Measurements from ENCODE around the gene HOXA7. TPM values are rescaled to one million over a fixed set of nuclear protein-coding genes. Genes with fewer than 3 reads are reported as not detected.

Gene HOXA7
- total and polyA plus RNA-seq, 8 donors: 0.98 to 34.8 (median 1.2) TPM; not detected in 1

DNA sequence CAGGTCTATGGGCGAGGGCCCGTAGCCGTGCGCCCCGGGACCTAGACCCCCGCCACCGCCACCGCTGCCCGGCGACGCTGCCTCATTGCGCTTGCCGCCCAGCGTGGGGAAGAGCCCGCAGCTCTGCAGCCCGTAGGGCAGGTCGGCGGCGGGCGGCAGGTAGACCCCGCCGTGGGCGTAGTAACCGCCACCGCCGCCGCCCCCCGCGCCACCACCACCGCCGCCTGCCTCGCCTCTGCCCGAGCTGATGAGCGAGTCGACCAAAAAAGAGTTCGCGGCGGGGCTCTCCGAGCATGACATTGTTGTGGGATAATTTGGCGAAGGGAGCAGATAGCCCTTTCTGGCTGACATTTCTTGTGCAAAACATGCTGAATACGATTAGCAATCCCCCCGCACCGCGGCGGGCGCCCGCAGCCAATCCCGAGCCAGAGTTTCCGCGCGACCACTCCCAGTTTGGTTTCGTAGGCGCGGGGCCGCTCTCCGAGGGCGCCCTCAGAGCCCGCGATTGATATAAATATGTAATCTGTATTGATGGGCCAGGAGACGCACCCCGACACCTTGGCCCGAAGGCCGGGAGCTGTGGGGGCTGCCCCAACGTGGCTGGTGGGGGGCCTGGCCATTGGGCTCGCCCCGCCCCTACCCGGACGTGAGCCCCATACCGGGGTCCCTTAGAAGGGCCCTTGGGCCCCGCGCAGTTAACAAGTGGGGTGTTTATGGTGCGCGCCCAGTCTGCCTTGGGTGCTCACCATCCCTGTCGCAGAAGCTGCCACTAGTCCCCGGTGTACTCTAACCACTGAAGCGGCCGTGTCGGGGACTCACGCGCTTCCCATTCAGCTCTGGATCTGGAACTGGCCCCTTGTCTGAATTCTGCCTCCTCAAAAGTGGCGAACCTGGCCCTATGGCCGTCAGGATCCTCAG, 17.7 kb upstream of the HOXA7 start, which contains the start of gene HOXA10:
HOXA10 (minus strand) TSS at position 365 of the 918 bp plus-strand sequence; CDS start at position 351, 14 bp downstream.
- peak in 1 of 2 donors; percentile 22 for DNase-seq
- Histone ChIP-seq H3K4me1 (peaks cover 27 to 45% (median 40%) of the 10 kb centered on the region in 4 donors), H3K9me3 (peaks cover 0 to 18% (median 0%) of the 10 kb centered on the region in 4 donors), H3K27me3 (peaks cover 49 to 100% (median 98%) of the 10 kb centered on the region in 3 donors), H3K27ac (no peak within 1 kb of the TSS), H3K36me3 (no peaks in the 10 kb centered on the region), H3K4me3 (peak within 1 kb of the TSS; percentile 38 to 54 (median 45))
- no peak for TF ChIP-seq POLR2AphosphoS5 (IDR thresholded peaks at IDR 0.05)
- no peak for TF ChIP-seq POLR2A (IDR thresholded peaks at IDR 0.05)
- TF ChIP-seq EP300 (IDR thresholded peaks at IDR 0.05): no peak
- TF ChIP-seq, protein P1, sequence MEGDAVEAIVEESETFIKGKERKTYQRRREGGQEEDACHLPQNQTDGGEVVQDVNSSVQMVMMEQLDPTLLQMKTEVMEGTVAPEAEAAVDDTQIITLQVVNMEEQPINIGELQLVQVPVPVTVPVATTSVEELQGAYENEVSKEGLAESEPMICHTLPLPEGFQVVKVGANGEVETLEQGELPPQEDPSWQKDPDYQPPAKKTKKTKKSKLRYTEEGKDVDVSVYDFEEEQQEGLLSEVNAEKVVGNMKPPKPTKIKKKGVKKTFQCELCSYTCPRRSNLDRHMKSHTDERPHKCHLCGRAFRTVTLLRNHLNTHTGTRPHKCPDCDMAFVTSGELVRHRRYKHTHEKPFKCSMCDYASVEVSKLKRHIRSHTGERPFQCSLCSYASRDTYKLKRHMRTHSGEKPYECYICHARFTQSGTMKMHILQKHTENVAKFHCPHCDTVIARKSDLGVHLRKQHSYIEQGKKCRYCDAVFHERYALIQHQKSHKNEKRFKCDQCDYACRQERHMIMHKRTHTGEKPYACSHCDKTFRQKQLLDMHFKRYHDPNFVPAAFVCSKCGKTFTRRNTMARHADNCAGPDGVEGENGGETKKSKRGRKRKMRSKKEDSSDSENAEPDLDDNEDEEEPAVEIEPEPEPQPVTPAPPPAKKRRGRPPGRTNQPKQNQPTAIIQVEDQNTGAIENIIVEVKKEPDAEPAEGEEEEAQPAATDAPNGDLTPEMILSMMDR (IDR thresholded peaks at IDR 0.05): no peak
- WGBS, 5 donors: 8 to 18% (median 10%) methylated on average over 50 to 82 of the region's 82 CpGs
- intact Hi-C loops (cut with DNase I; ENCODE audit: low total_unique reads): loop anchor here (10.0 kb wide), 1 partner anchor 1299 kb away; no protein-coding TSS in a partner anchor

DNA sequence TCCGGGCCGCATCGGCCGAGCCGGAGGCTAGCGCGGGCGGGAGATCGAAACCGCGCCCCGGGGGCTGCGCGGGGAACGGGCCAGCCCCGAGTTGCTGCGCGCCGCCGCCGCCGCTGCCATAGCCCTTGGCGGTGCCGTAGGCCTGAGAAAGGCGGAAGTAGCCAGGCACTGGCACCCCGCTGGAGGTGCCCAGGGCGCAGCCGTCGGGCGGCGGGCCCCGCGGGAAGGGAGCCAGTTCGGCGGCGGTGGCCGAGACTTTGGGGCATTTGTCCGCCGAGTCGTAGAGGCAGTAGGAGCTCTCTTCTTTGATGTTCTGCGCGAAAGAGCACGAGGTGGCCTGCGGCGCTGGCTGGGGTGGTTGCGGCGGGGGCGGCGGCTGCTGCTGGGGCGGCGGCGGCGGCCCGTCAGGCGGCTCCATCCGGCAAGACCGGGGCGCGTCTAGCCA, 17.1 kb upstream of the HOXA7 start:
- Histone ChIP-seq H3K4me1 (peaks cover 27 to 46% (median 42%) of the 10 kb centered on the region in 4 donors), H3K36me3 (no peaks in the 10 kb centered on the region), H3K27me3 (peaks cover 53 to 100% (median 100%) of the 10 kb centered on the region in 3 donors), H3K4me3 (peak overlapping the region; percentile 38 to 54 (median 45)), H3K9me3 (peaks cover 0 to 18% (median 0%) of the 10 kb centered on the region in 4 donors), H3K27ac (no peak overlapping the region)
- intact Hi-C loops (cut with DNase I; ENCODE audit: low total_unique reads): loop anchor here (10.0 kb wide), 1 partner anchor 1299 kb away; no protein-coding TSS in a partner anchor
- DNase-seq: peak in 1 of 2 donors; percentile 28
- TF ChIP-seq, protein P1 (IDR thresholded peaks at IDR 0.05): no peak
- TF ChIP-seq POLR2A (IDR thresholded peaks at IDR 0.05): no peak
- TF ChIP-seq EP300 (IDR thresholded peaks at IDR 0.05): no peak
- TF ChIP-seq POLR2AphosphoS5 (IDR thresholded peaks at IDR 0.05): no peak
- 0 to 6% (median 3%) methylated on average over 11 to 59 of the region's 59 CpGs for WGBS, 5 donors

DNA sequence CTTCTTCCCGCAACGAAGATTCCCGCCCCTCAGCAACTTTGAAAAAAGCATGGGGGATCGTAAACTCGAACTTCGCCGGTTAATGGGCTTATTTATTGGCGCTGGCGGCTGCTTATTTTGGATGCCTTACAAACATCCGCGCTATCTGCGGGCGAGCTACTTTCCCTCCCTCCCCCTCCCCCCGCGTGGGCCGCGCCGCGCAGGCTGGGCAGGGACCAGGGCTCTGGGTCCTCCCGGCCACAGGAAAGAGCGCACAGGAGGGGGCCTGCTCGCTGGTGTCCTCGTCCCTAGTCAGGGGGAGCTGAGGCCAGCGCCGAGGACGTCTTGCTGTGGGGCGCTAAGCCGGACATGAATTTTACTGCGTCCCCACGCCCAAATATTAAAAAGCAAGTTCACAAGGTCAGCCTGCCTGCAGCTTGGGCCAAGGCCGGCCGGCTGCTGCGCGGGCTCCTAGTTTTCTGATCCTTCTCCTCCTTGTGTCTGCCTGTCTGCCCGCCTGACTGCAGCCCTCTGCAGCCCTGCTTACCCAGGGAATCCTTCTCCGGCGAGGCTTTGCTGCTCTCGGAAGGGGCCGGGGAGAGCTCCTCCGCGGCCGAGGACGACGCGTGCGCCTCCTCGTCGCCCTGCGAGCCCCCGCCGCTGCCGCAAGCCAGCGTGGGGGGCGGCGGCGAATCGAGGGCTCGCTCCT, 16.5 kb upstream of the HOXA7 start:
- DNase-seq: peak in 1 of 2 donors; percentile 20
- Histone ChIP-seq H3K27me3 (peaks cover 57 to 100% (median 100%) of the 10 kb centered on the region in 3 donors), H3K4me3 (peak overlapping the region; percentile 38 to 54 (median 45)), H3K36me3 (no peaks in the 10 kb centered on the region), H3K9me3 (peaks cover 0 to 18% (median 0%) of the 10 kb centered on the region in 4 donors), H3K4me1 (peaks cover 27 to 46% (median 42%) of the 10 kb centered on the region in 4 donors), H3K27ac (no peak overlapping the region)
- 2 to 6% (median 4%) methylated on average over 32 to 58 of the region's 58 CpGs for WGBS, 5 donors
- intact Hi-C loops (cut with DNase I; ENCODE audit: low total_unique reads): loop anchor here (10.0 kb wide), 1 partner anchor 1298 kb away; no protein-coding TSS in a partner anchor
- TF ChIP-seq POLR2A (IDR thresholded peaks at IDR 0.05) (no peak), EP300 (IDR thresholded peaks at IDR 0.05) (no peak), POLR2AphosphoS5 (IDR thresholded peaks at IDR 0.05) (no peak)
- TF ChIP-seq, protein P1 (IDR thresholded peaks at IDR 0.05): no peak
